AG10803 (cell line): ENCODE measurements around the gene NGFR.

ENCODE experiments used
- DNase-seq: peaks from one replicate; pipeline ENCODE4 v3.0.0; 2010; ENCODE audit warnings: low read depth
- H3K4me3 ChIP-seq: 2 replicates; pipeline ENCODE4 v1.5.1; 2011; ENCODE audit warnings: mild to moderate bottlenecking, low read length, control low read depth
- CTCF ChIP-seq: conservative IDR thresholded peaks from 2 replicates; pipeline ENCODE4 v1.5.1; 2011; ENCODE audit warnings: mild to moderate bottlenecking, low read length, control low read depth, inconsistent platforms

NGFR gene

GRCh38 chr17:49523196-49523595 lies 28.1 kb downstream of the NGFR start:
- no peak for DNase-seq
- no peak for TF ChIP-seq CTCF
- H3K4me3 ChIP-seq = no peak overlapping the region

- no peak for TF ChIP-seq CTCF
- no peak overlapping the region for H3K4me3 ChIP-seq
- no peak for DNase-seq
Observed at GRCh38 chr17:49523706-49524472, 28.8 kb downstream of the NGFR start.

GRCh38 chr17:49524473-49525359 lies 29.6 kb downstream of the NGFR start:
- no peak for TF ChIP-seq CTCF
- no peak overlapping the region for H3K4me3 ChIP-seq
- DNase-seq = no peak

GRCh38 chr17:49525831-49526741 lies 31.0 kb downstream of the NGFR start:
- TF ChIP-seq CTCF = no peak

GRCh38 chr17:49527927-49528651 lies 33.0 kb downstream of the NGFR start:
- DNase-seq = no peak

More at GRCh38 chr17:49525831-49526741, 31.0 kb downstream of the NGFR start:
- H3K4me3 ChIP-seq = no peak overlapping the region
- DNase-seq = no peak

More at GRCh38 chr17:49527927-49528651, 33.0 kb downstream of the NGFR start:
- H3K4me3 ChIP-seq = no peak overlapping the region
- no peak for TF ChIP-seq CTCF
